HCT116 (cell line): ENCODE measurements around the gene SELL. TPM values are rescaled to one million over a fixed set of nuclear protein-coding genes. Genes with fewer than 3 reads are reported as not detected.

ENCODE experiments used
- ATAC-seq: fragments of 200-7000 bp; cut with Tn5 transposase; 2 replicates; pipeline ENCODE4 v1.9.1; 2020; ENCODE audit warnings: mild to moderate bottlenecking, moderate library complexity
- BruUV-seq: library from RNA; stranded (reverse); fragments of 400-500 nt; replicated peaks from 2 replicates; lab custom pipeline; 2021; lab: Mats Ljungman, UMichigan
- CTCF ChIA-PET: fragments of 300-600 bp; sonication (Branson Sonifier 250); formaldehyde crosslinking; loops from one replicate; lab custom pipeline; 2021; ENCODE audit warnings: antibody characterized with exemption; lab: Charles Lee
- POLR2A ChIA-PET: fragments of 300-600, 350-600 bp; sonication (Branson Sonifier 250); formaldehyde crosslinking; loops from one replicate; lab custom pipeline; 2021; ENCODE audit warnings: antibody characterized with exemption; lab: Charles Lee
- RAD21 ChIA-PET, 2 experiments: fragments of 300-600 bp; sonication (Branson Sonifier 250); formaldehyde crosslinking; loops; one replicate each; lab custom pipeline; 2023; ENCODE audit warnings: low total read pairs in 2 of 2; ENCODE audit not compliant: uncharacterized antibody in 2 of 2, unreplicated experiment in 2 of 2, low non-redundant PET in 1 of 2; lab: Charles Lee
- DNase-seq: peaks from one replicate; pipeline ENCODE4 v3.0.0-alpha.2; 2010; ENCODE audit warnings: low read depth, low spot score
- H2AFZ ChIP-seq: fragments of 200-600 bp; shearing (Covaris generic), sonication (generic); 2 replicates; pipeline ENCODE4 v1.6.1; 2017; ENCODE audit warnings: low read depth, mixed run types, mixed read lengths, antibody characterized with exemption, low read length; ENCODE audit not compliant: poor library complexity, severe bottlenecking
- H3K27ac ChIP-seq: 2 replicates; pipeline ENCODE4 v1.5.1; 2012; ENCODE audit warnings: low read depth, low read length
- H3K27me3 ChIP-seq: fragments of 200-600 bp; sonication (generic); 2 replicates; pipeline ENCODE4 v1.6.1; 2016; ENCODE audit warnings: mixed run types, low read length, mixed read lengths; ENCODE audit not compliant: insufficient read depth
- H3K36me3 ChIP-seq, 2 experiments: fragments of 200-500 bp in 1 of 2; fragments of 200-600 bp in 1 of 2; sonication (Bioruptor generic) in 1 of 2; sonication (generic) in 1 of 2; 2 replicates each; pipeline versions ENCODE4 v1.5.1 to v1.6.1; 2014 to 2016; ENCODE audit warnings: low read length in 2 of 2, inconsistent platforms in 1 of 2, mixed read lengths in 1 of 2, mixed run types in 1 of 2; ENCODE audit not compliant: insufficient read depth in 2 of 2, control insufficient read depth in 1 of 2
- H3K4me1 ChIP-seq, 2 experiments: fragments of 200-600 bp in 1 of 2; sonication (generic) in 1 of 2; 2 replicates each; pipeline versions ENCODE4 v1.5.1 to v1.6.1; 2012 to 2017; ENCODE audit warnings: low read length in 2 of 2, inconsistent platforms in 1 of 2, mild to moderate bottlenecking in 1 of 2, mixed read lengths in 1 of 2, mixed run types in 1 of 2, moderate library complexity in 1 of 2; ENCODE audit not compliant: insufficient read depth in 2 of 2, control insufficient read depth in 1 of 2
- H3K4me2 ChIP-seq: fragments of 200-600 bp; sonication (generic); 2 replicates; pipeline ENCODE4 v1.6.1; 2017; ENCODE audit warnings: mixed run types, low read length, mixed read lengths
- H3K4me3 ChIP-seq, 2 experiments: fragments of 200-600 bp in 1 of 2; sonication (generic) in 1 of 2; replicated peaks in 1 of 2; 2 replicates each; pipeline ENCODE4 v1.5.1; 2011 to 2016; ENCODE audit warnings: low read length in 2 of 2, control low read depth in 1 of 2, low read depth in 1 of 2, mild to moderate bottlenecking in 1 of 2, mixed read lengths in 1 of 2, mixed run types in 1 of 2
- H3K79me2 ChIP-seq: fragments of 200-600 bp; sonication (generic); 2 replicates; pipeline ENCODE4 v1.6.1; 2017; ENCODE audit warnings: mild to moderate bottlenecking, mixed run types, low read length, moderate library complexity, mixed read lengths; ENCODE audit not compliant: insufficient read depth
- H3K9ac ChIP-seq: fragments of 200-600 bp; sonication (generic); 2 replicates; pipeline ENCODE4 v1.6.1; 2016; ENCODE audit warnings: low read length, mixed read lengths
- H3K9me2 ChIP-seq: fragments of 200-600 bp; sonication (generic), shearing (Covaris generic); 2 replicates; pipeline ENCODE4 v1.6.1; 2017; ENCODE audit warnings: mixed run types, mild to moderate bottlenecking, moderate library complexity; ENCODE audit not compliant: insufficient read depth
- H3K9me3 ChIP-seq, 2 experiments: fragments of 200-500 bp in 1 of 2; fragments of 200-600 bp in 1 of 2; sonication (Bioruptor generic) in 1 of 2; sonication (generic) in 1 of 2; 2 replicates each; pipeline ENCODE4 v1.6.1; 2014 to 2017; ENCODE audit warnings: low read length in 2 of 2, mixed read lengths in 2 of 2, inconsistent platforms in 1 of 2, low read depth in 1 of 2, mild to moderate bottlenecking in 1 of 2, mixed run types in 1 of 2, moderate library complexity in 1 of 2; ENCODE audit not compliant: control insufficient read depth in 1 of 2, insufficient read depth in 1 of 2
- H4K20me1 ChIP-seq: fragments of 200-600 bp; sonication (generic), shearing (Covaris generic); 2 replicates; pipeline ENCODE4 v1.6.1; 2017; ENCODE audit warnings: mixed run types, mild to moderate bottlenecking, moderate library complexity; ENCODE audit not compliant: insufficient read depth
- ATF3 ChIP-seq: IDR thresholded peaks from 2 replicates; pipeline ENCODE4 v1.6.1; 2012
- CEBPB ChIP-seq: IDR thresholded peaks from 2 replicates; pipeline ENCODE4 v1.6.1; 2012; ENCODE audit warnings: low read depth
- EGR1 ChIP-seq: IDR thresholded peaks from 2 replicates; pipeline ENCODE4 v1.6.1; 2012; ENCODE audit warnings: low read depth
- EZH2 ChIP-seq: fragments of 200-600 bp; sonication (generic); IDR thresholded peaks from 2 replicates; pipeline ENCODE4 v1.6.1; 2017; ENCODE audit warnings: antibody characterized with exemption, mixed run types
- FOSL1 ChIP-seq: IDR thresholded peaks from 2 replicates; pipeline ENCODE4 v1.6.1; 2012; ENCODE audit warnings: low read depth
- POLR2AphosphoS5 ChIP-seq: IDR thresholded peaks from 2 replicates; pipeline ENCODE4 v1.6.1; 2011; ENCODE audit warnings: mild to moderate bottlenecking, low read depth, low read length, moderate library complexity
- SRF ChIP-seq: IDR thresholded peaks from 2 replicates; pipeline ENCODE4 v1.6.1; 2012; ENCODE audit warnings: low read depth
- YY1 ChIP-seq: IDR thresholded peaks from 2 replicates; pipeline ENCODE4 v1.6.1; 2011; ENCODE audit warnings: low read length, low read depth, moderate library complexity, mild to moderate bottlenecking; ENCODE audit not compliant: insufficient replicate concordance; ENCODE audit errors: extremely low read depth
- ZFX ChIP-seq: fragments of 450-650 bp; IDR thresholded peaks from 2 replicates; pipeline ENCODE4 v1.6.1; 2017
- intact Hi-C: fragments of 100-400 bp; cut with micrococcal nuclease; formaldehyde crosslinking; loops from 2 replicates; pipeline ENCODE4 v1.10.0; 2022
- total RNA-seq: library from RNA; stranded (reverse); gene quantifications from one replicate; pipeline ENCODE4 v1.2.1, GENCODE V29; 2021; ENCODE audit not compliant: unreplicated experiment
- TF ChIP-seq, protein P1 (sequence below), 3 experiments: fragments of 200-600 bp in 1 of 3; sonication (generic) in 1 of 3; IDR thresholded peaks in 2 of 3; conservative IDR thresholded peaks in 1 of 3; 2 replicates each; pipeline ENCODE4 v1.5.1; 2012 to 2017; ENCODE audit warnings: low read depth in 2 of 3, low read length in 2 of 3, antibody characterized with exemption in 1 of 3, borderline replicate concordance in 1 of 3, control low read depth in 1 of 3, mild to moderate bottlenecking in 1 of 3, mixed read lengths in 1 of 3, mixed run types in 1 of 3, moderate library complexity in 1 of 3; ENCODE audit not compliant: insufficient read depth in 1 of 3

SELL gene
- total RNA-seq, 1 experiment from 2014 or later, result 4.1 TPM

DNA sequence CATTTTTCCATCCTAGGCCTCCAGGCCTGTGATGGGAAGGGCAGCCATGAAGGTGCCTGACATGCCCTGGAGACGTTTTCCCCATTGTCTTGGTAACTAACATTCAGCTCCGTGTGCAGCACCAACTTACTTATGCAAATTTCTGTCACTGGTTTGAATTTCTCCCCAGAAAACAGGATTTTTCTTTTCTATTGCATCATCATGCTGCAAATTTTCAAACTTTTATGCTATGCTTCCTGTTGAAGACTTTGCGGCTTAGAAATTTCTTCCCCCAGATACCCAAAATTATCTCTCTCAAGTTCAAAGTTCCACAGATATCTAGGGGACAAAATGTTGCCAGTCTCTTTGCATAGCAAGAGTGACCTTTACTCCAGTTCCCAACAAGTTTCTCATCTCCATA is 47.6 kb upstream of the SELL start (continued):
- no peak for TF ChIP-seq EZH2
- no peak for TF ChIP-seq EGR1
- TF ChIP-seq ATF3, result no peak
- TF ChIP-seq SRF, result no peak
- TF ChIP-seq YY1, result no peak
- TF ChIP-seq ZFX, result no peak
- TF ChIP-seq CEBPB, result no peak
- TF ChIP-seq POLR2AphosphoS5, result no peak

DNA sequence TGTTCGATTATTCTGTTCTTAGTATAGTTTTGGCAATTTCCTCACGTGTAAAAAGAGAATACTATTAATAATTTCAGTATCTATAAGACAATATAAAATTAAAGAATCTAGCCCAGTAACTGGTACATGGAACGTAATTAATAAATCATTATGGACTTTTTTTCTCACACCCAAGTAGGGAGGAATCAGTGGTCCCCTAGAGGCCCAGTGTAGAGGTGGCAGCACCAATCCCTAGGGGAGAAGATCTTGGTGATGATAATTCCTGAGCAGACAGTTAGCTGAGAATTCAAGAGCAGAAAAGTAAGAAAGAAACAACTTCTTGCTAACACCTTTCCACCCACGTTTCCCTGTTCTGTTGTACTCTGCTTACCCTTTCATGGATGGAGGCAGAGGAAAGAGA is 42.1 kb upstream of the SELL start:
- BruUV-seq, result no TSS peak
- TF ChIP-seq FOSL1, result no peak
- TF ChIP-seq SRF, result no peak
- TF ChIP-seq, protein P1, sequence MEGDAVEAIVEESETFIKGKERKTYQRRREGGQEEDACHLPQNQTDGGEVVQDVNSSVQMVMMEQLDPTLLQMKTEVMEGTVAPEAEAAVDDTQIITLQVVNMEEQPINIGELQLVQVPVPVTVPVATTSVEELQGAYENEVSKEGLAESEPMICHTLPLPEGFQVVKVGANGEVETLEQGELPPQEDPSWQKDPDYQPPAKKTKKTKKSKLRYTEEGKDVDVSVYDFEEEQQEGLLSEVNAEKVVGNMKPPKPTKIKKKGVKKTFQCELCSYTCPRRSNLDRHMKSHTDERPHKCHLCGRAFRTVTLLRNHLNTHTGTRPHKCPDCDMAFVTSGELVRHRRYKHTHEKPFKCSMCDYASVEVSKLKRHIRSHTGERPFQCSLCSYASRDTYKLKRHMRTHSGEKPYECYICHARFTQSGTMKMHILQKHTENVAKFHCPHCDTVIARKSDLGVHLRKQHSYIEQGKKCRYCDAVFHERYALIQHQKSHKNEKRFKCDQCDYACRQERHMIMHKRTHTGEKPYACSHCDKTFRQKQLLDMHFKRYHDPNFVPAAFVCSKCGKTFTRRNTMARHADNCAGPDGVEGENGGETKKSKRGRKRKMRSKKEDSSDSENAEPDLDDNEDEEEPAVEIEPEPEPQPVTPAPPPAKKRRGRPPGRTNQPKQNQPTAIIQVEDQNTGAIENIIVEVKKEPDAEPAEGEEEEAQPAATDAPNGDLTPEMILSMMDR (IDR thresholded peaks at IDR 0.05 in 2 of 3, conservative IDR thresholded peaks at IDR 0.05 in 1 of 3; ENCODE audit: borderline replicate concordance in 1 of 3, insufficient read depth in 1 of 3, low read depth in 2 of 3, low read length in 2 of 3), result 0 out of 6 replicates have a peak, but pooled peaks of 1 of the 3 experiments have one; percentile 20
- no peak for TF ChIP-seq CEBPB
- no peak for TF ChIP-seq POLR2AphosphoS5
- TF ChIP-seq, all 23 proteins: peak for 1
- no peak overlapping the region for H3K27ac ChIP-seq
- ATAC-seq, result peak; percentile 40; the same call in 1 of the 2 replicates
- no peak overlapping the region for H3K9ac ChIP-seq
- RAD21 ChIA-PET, result no interaction called here
- H3K4me3 ChIP-seq, result no peak overlapping the region
- no peak for DNase-seq
- no peak overlapping the region for H3K4me2 ChIP-seq
- no peaks in the 10 kb centered on the region for H3K79me2 ChIP-seq
- intact Hi-C loops, result no loop called here
- CTCF ChIA-PET, result no interaction called here
- no peaks in the 10 kb centered on the region for H3K36me3 ChIP-seq
- no peaks in the 10 kb centered on the region for H3K4me1 ChIP-seq
- POLR2A ChIA-PET, result no interaction called here
- H2AFZ ChIP-seq, result no peak overlapping the region
- no peaks in the 10 kb centered on the region for H3K27me3 ChIP-seq
- H3K9me2 ChIP-seq, result no peaks in the 10 kb centered on the region
- H3K9me3 ChIP-seq, result no peaks in the 10 kb centered on the region
- no peaks in the 10 kb centered on the region for H4K20me1 ChIP-seq
